Heart right ventricle (tissue), 16 donors: ENCODE results near the gene SIGLECL1. TPM values are rescaled to one million over a fixed set of nuclear protein-coding genes. Genes with fewer than 3 reads are reported as not detected.
A peak's percentile ranks its signal among the peaks of the same experiment; 100 is the strongest.
"Not testable (repeated sequence)": the region's sequence is repeated elsewhere in the genome, so short reads cannot be mapped to it uniquely, and the experiment has no call there.

Experiments used
- ATAC-seq, 8 donors: fragments of 200-7000 bp; cut with Tn5 transposase; one replicate each; pipeline ENCODE4 v1.9.1; 2020; ENCODE audit warnings: mild to moderate bottlenecking in 8 of 8, moderate library complexity in 8 of 8, moderate number of reproducible peaks in 1 of 8
- DNase-seq, 2 donors: peaks; one replicate each; pipeline ENCODE4 v3.0.0-alpha.2; 2020
- H3K27ac ChIP-seq, 10 donors: fragments of 200-600 bp; sonication (generic) in 2 of 10; one replicate each; pipeline versions ENCODE4 v1.5.0 to v1.8.0; 2020 to 2022; ENCODE audit warnings: mild to moderate bottlenecking in 3 of 10
- H3K27me3 ChIP-seq, 7 donors: fragments of 200-600 bp; one replicate each; pipeline ENCODE4 v1.8.0; 2021 to 2022; ENCODE audit warnings: mild to moderate bottlenecking in 2 of 7
- H3K36me3 ChIP-seq, 9 donors: fragments of 200-600 bp; sonication (generic) in 1 of 9; one replicate each; pipeline versions ENCODE4 v1.5.0 to v1.8.0; 2020 to 2022; ENCODE audit warnings: mild to moderate bottlenecking in 2 of 9
- H3K4me1 ChIP-seq, 9 donors: fragments of 200-600 bp; sonication (generic) in 1 of 9; one replicate each; pipeline versions ENCODE4 v1.5.0 to v1.8.0; 2020 to 2022; ENCODE audit warnings: mild to moderate bottlenecking in 4 of 9
- H3K4me3 ChIP-seq, 10 donors: fragments of 200-600 bp; sonication (generic) in 2 of 10; one replicate each; pipeline versions ENCODE4 v1.5.0 to v1.8.0; 2020 to 2022; ENCODE audit warnings: mild to moderate bottlenecking in 7 of 10, moderate library complexity in 2 of 10
- H3K9me3 ChIP-seq, 11 donors: fragments of 200-600 bp in 10 of 11; sonication (generic) in 2 of 11; one replicate each; pipeline versions ENCODE4 v1.5.0 to v1.8.0; 2013 to 2022; ENCODE audit warnings: mild to moderate bottlenecking in 2 of 11, control low read depth in 1 of 11, moderate library complexity in 1 of 11
- CTCF ChIP-seq, 9 donors: fragments of 200-600 bp; sonication (generic) in 2 of 9; IDR thresholded peaks; one replicate each; pipeline versions ENCODE4 v1.5.0 to v1.8.0; 2021 to 2022; ENCODE audit warnings: antibody characterized with exemption in 9 of 9, mild to moderate bottlenecking in 5 of 9, moderate library complexity in 1 of 9
- WGBS, 2 donors: extraction: QIAGEN DNeasy Blood & Tissue Kit; methylation state at CpG; one replicate each; pipeline ENCODE4 v1.1.7; 2013; ENCODE audit warnings: inconsistent platforms in 1 of 2; 5-methylcytosine and 5-hydroxymethylcytosine counted together
- intact Hi-C, 10 donors: fragments of 100-400 bp; cut with DNase I; formaldehyde crosslinking; loops; one replicate each; pipeline versions ENCODE4 v1.11.1 to v1.14.2; 2022
- polyA plus RNA-seq, 2 donors: library from polyadenylated mRNA; stranded (reverse); fragments of 200-250 nt; gene quantifications; one replicate each; pipeline ENCODE4 v1.2.3, GENCODE V29; 2013
- total RNA-seq, 10 donors: library from RNA; stranded (reverse); fragmentation: NEBNext Ultra II Directional in 3 of 10; extraction: Animal tissue kit (Norgen Biotek cat#: 25700) in 3 of 10; gene quantifications; one replicate each; pipeline versions ENCODE4 v1.2.1 to v1.2.4, GENCODE V29; 2021 to 2023
- donor health status: Arrhythmogenic right ventricular cardiomyopathy.
- donor health status: ischemic (EF 13 %, LVEDD 7.1; RV severe dilation, severe dysfunction).
- donor health status: healthy with polysubstance abuse.
- donor health status: DM: no; HTN: yes; CAD: no.
- donor health status: DM: no; HTN: no; CAD: no.
- donor health status: ischemic (EF 25% LVEDD 6.9; RV normal size, moderate dysfunction).
- donor health status: ischemic (EF 25% LVEDD 5.7; RV mildly dilated, moderate dysfunction).
- donor health status: healthy.
- donor health status: DM: yes; HTN: yes; CAD: no.
- donor health status: Ischemic cardiomyopathy.
- donor health status: ischemic (EF 35%, LVEDD 5.7; RV mildly dilated, moderate dysfunction).
- donor health status: nonischemic (EF 11% LVEDD 7.7; RV severe dilation, severe dysfunction).
- donor health status: DM: yes; HTN: yes; CAD: no.
- donor health status: PGD.
- donor health status: ischemic (EF 29% LVEDD 5.4; RV normal size, mild dysfunction).
- donor health status: nonischemic (EF 23%, LVEDD 6.1; RV moderate dilation, normal function).

The SIGLECL1 gene
- total and polyA plus RNA-seq, 12 donors: not detected

DNA sequence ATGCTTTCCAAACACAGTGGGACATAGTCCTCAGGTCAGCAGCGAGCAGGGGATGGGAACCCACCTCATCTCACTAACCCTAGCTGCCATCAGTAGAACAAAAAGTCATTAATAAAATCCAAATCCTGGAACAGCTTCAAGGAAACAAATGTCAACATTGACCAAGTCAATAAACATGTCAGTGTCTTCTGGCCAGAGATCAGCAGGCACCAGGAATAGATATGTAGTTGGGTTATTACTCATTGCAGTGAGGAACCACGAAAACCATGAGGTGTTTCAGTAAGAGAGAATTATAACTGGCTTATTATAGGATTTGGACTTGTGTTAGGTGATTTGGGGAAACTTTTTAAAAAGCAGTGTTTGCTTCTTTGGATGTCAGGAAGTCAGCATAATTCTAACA is 43.1 kb upstream of the SIGLECL1 start:
- DNase-seq (no peak), ATAC-seq (no peak)
- no peaks in the 10 kb centered on the region for H3K36me3 ChIP-seq
- 66 to 78% methylated on average over 2 of the region's 2 CpGs for WGBS, 2 donors
- intact Hi-C loops: no loop called here
- H3K4me1 ChIP-seq: peaks cover 0 to 32% (median 0%) of the 10 kb centered on the region in 9 donors
- H3K27ac ChIP-seq: no peak overlapping the region
- H3K4me3 ChIP-seq: no peak overlapping the region
- H3K27me3 ChIP-seq: peaks cover 0 to 9% (median 2%) of the 10 kb centered on the region in 7 donors
- TF ChIP-seq CTCF (IDR thresholded peaks at IDR 0.05): no peak
- H3K9me3 ChIP-seq: no peaks in the 10 kb centered on the region

- no peak for ATAC-seq
- DNase-seq: no peak
- intact Hi-C loops: no loop called here
- Histone ChIP-seq H3K9me3 (peaks cover 0 to 11% (median 0%) of the 10 kb centered on the region in 11 donors), H3K27me3 (peaks cover 0 to 9% (median 3%) of the 10 kb centered on the region in 7 donors), H3K4me1 (peaks cover 0 to 16% (median 0%) of the 10 kb centered on the region in 9 donors), H3K36me3 (no peaks in the 10 kb centered on the region), H3K27ac (peak overlapping the region in 1 of 10 donors; percentile 75), H3K4me3 (no peak overlapping the region)
- TF ChIP-seq CTCF (IDR thresholded peaks at IDR 0.05): no peak
- WGBS, 2 donors: 81 to 87% methylated on average over 6 of the region's 6 CpGs
Observed at GRCh38 chr19:51210191-51210784, 40.6 kb upstream of the SIGLECL1 start.

DNA sequence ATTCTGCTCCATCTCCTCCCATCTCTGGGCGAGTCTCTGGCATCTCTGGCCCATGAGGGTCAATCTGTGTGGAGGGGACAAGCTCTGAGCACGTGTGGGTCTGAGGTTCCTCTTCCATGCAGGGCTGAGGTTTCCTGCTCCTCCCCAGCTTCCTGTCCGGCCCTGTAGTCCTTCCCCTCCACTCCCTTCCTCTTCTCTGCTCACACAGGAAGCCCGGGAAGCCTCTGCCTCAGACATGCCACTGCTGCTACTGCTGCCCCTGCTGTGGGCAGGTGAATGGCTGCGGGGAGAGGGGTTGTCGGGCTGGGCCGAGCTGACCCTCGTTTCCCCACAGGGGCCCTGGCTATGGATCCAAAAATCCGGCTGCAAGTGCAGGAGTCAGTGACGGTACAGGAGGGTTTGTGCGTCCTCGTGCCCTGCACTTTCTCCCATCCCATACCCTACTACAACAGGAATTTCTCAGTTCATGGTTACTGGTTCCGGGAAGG is 40.0 kb upstream of the SIGLECL1 start:
- H3K36me3 ChIP-seq, H3K27me3 ChIP-seq, intact Hi-C loops: not testable (repeated sequence)
- peak; percentile 53 to 83 (median 78) for ATAC-seq
- WGBS, 2 donors: 54 to 57% methylated on average over 13 of the region's 13 CpGs
- H3K9me3 ChIP-seq: peaks cover 0 to 12% (median 0%) of the 10 kb centered on the region in 11 donors
- H3K4me3 ChIP-seq: peak overlapping the region in 2 of 10 donors; percentile 19 to 38
- peak overlapping the region in 1 of 10 donors; percentile 75 for H3K27ac ChIP-seq
- H3K4me1 ChIP-seq: peaks cover 0 to 16% (median 0%) of the 10 kb centered on the region in 9 donors
- DNase-seq: peak; percentile 19 to 24

DNA sequence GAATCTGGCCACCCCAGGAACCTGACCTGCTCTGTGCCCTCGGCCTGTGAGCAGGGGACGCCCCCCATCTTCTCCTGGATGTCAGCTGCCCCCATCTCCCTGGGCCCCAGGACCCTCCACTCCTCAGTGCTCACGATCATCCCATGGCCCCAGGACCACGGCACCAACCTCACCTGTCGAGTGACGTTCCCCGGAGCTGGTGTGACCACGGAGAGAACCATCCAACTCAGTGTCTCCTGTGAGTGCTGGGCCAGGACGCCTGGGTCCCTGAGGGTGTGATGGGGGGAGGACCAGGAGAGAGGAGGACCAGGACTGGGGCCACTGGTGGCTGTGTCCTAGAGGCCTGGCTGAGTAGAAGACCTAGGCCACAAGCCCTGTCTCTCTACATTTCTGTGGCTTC is 39.0 kb upstream of the SIGLECL1 start:
- WGBS, 2 donors: 77 to 84% methylated on average over 9 of the region's 9 CpGs
- TF ChIP-seq CTCF (IDR thresholded peaks at IDR 0.05): no peak
- Histone ChIP-seq H3K4me1 (peaks cover 0 to 16% (median 0%) of the 10 kb centered on the region in 9 donors), H3K27me3 (peaks cover 0 to 5% (median 3%) of the 10 kb centered on the region in 7 donors), H3K27ac (no peak overlapping the region), H3K9me3 (peaks cover 0 to 12% (median 0%) of the 10 kb centered on the region in 11 donors), H3K36me3 (no peaks in the 10 kb centered on the region), H3K4me3 (no peak overlapping the region)
- intact Hi-C loops: no loop called here
- ATAC-seq (no peak), DNase-seq (no peak)

DNA sequence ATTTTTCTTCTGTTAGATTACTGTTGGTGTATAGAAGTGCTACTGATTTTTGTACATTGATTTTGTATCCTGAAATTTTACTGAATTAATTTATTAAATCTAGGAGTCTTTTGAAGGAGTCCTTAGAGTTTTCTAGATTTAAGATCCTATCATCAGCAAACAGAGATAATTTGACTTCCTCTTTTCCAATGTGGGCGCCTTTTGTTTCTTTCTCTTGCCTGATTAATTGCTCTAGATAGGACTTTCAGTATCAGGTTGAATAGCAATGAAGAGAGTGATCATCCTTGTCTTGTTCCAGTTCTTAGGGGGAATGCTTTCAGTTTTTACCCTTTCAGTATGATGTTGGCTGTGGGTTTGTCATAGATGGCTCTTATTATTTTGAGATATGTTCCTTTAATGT is 31.6 kb upstream of the SIGLECL1 start:
- Histone ChIP-seq H3K27me3 (peaks cover 0 to 23% (median 0%) of the 10 kb centered on the region in 7 donors), H3K4me1 (no peaks in the 10 kb centered on the region), H3K4me3 (no peak overlapping the region), H3K36me3 (no peaks in the 10 kb centered on the region), H3K27ac (no peak overlapping the region), H3K9me3 (peaks cover 0 to 11% (median 0%) of the 10 kb centered on the region in 11 donors)
- ATAC-seq: no peak
- TF ChIP-seq CTCF (IDR thresholded peaks at IDR 0.05): no peak
- intact Hi-C loops: no loop called here
- no peak for DNase-seq
- 59 to 80% methylated on average over 1 of the region's 1 CpG for WGBS, 2 donors
